GM19193 (cell line): ENCODE results near the gene ATP8B3.

ENCODE experiments used
- POLR2A ChIP-seq: IDR thresholded peaks from 4 replicates; pipeline ENCODE4 v1.6.1; 2011; ENCODE audit not compliant: insufficient read depth, insufficient read length; ENCODE audit errors: extremely low read depth

ATP8B3 gene

GRCh38 chr19:1770866-1771576 lies 41.1 kb downstream of the ATP8B3 start:
- TF ChIP-seq POLR2A: no peak

GRCh38 chr19:1769645-1769985 lies 42.5 kb downstream of the ATP8B3 start:
- no peak for TF ChIP-seq POLR2A

DNA sequence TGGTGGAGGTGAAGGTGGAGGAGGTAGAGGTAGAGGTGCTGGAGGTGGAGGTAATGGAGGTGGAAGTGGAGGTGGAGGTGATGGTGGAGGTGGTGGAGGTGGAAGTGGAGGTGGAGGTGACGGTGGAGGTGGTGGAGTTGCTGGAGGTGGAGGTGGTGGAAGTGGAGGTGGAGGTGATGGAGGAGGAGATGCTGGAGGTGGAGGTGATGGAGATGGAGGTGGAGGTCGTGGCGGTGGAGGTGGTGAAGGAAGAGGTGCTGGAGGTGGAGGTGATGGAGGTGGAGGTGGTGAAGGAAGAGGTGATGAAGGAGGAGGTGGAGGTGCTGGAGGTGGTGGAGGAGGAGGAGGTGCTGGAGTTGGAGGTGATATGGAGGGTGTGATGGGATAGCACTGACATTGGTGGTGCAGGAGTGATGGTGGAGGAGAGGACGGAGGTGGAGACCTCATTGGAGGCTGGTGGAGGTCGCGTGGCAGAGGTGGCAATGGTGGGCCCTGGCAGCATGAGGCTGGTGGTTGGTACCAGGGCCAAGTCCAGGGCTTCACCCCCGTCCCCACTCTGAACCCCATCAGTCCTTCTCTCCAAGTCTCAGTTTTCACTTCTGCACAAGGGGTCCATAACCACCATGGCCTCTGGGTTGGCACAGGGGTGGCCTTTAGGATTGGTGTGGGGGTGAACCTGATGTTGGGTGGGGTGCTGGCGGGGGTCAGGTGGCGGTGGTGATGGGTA lies 43.0 kb downstream of the ATP8B3 start:
- TF ChIP-seq POLR2A: no peak

DNA sequence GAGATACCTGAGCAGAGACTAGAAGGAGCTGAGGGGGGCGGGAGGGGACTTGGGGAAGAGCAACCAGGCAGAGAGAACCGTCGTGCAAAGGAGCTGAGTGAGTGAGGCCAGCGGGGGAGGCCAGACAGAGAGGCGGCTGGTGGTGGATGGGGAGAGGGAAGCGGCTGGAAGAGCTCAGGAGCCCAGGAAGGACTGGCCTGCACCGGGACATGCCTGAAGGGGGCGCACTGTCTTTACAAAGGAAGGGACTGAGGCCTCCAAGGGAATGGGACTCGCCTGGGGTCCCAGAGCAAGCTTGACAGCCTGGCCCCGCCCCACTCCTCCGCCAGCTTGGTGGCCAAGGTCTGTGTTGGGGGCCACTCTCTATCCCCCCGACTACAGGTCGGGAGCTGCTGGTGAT lies 43.8 kb downstream of the ATP8B3 start:
- TF ChIP-seq POLR2A: no peak

- no peak for TF ChIP-seq POLR2A
These were observed 44.6 kb downstream of the ATP8B3 start for GRCh38 chr19:1767464-1767933.

DNA sequence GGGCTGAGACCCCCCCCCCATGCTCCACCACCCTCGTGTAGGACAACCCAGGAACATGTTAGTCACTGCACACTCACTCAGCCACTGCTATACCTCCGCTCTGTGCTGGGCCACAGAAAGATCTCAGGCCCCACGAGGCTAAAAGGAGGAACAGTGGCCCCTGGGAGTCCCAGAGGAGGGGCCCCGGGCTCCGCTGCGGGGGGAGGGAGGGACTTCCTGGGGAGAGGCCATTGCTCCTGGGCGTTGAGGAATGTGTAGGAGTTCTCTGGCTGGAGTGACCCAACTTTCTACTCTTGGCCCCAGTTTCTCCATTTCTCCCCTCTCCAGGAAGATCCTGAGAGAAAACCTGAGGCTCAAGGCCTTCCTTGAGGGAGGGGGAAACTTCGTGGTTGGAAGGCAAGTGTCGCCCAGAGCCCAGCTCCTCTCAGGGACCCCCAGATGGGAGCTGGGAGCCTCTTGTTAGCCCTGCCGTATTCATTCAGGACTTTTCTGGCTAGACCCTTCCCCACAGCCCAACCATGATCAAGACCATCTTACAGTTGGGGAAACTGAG lies 45.2 kb downstream of the ATP8B3 start:
- TF ChIP-seq POLR2A: no peak

DNA sequence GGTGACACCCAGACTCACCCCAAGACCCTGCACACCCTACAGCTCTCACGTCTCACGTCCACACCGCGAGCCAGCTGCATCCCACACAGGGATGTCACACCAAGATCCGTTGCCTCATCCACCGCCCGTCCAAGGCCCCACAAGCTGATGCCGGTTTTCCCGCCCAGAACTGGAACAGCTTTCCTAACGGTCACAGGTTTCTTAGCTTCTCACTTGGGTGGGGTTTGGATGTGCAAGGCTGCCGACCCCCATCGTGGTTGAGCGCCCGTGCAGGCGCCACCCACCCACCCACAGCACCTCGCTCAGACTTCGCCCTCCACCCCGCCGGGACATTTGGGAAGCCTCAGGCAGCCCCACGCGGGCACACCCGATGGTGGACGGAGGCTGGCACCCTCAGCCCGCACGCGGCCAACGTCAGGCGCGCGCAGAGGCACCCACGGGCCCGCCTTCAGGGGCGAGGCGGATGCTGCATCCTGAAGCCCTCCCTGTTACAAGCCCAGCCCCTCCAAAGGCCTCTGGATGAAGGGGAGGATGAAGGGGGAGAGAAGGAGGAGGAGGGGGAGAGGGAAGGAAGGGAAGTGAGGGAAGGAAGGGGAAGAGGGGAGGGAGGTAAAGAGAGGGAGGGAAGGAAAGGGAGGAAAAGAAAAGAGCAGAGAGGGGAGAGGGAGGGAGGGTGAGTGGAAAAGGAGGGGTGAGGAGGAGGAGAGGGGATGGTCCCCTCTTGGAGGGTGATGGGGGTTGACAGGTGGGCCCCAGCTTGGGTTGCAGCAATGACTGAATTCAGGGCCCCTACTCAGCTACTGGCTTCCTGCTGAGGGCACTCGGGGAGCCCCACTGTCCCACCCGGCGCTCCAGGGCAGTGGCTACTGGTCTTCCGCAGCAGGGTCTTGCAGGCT lies 45.9 kb downstream of the ATP8B3 start:
- TF ChIP-seq POLR2A: no peak

DNA sequence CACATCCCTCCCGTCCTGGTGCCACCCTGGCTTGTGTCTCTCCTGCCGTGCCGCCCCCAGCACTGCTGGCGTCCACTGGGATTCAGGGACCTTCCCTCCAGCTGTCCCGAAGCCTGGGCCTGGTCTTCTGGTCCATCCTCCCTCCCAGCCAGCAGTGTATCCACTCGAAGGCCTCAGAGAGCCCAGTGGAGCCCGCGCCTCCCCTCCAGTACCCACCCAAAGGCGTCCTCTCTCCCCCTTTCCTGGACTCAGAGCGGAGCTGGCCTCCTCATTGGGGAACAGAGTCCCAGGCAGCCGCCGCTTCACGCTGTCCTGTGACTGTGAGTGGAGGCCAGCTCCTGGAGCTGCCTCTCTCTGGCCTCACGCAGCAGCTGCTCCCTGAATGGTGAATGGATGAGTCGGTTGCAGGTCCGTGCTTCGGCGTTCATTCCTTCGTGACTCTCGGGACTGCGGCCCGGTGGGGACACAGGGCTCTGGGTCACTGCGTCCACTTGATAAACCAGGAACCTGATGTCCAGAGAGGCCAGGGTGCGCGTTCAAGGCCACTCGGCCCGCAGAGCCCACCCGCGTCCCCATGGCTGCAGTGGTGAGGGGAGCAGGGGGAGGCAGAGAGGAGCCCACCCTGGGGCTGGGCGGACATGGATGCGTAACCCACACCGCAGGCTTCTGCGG lies 46.7 kb downstream of the ATP8B3 start:
- TF ChIP-seq POLR2A: no peak

- no peak for TF ChIP-seq POLR2A
These were observed 47.3 kb downstream of the ATP8B3 start for GRCh38 chr19:1764729-1765128.

GRCh38 chr19:1763648-1764639 lies 48.1 kb downstream of the ATP8B3 start:
- no peak for TF ChIP-seq POLR2A

DNA sequence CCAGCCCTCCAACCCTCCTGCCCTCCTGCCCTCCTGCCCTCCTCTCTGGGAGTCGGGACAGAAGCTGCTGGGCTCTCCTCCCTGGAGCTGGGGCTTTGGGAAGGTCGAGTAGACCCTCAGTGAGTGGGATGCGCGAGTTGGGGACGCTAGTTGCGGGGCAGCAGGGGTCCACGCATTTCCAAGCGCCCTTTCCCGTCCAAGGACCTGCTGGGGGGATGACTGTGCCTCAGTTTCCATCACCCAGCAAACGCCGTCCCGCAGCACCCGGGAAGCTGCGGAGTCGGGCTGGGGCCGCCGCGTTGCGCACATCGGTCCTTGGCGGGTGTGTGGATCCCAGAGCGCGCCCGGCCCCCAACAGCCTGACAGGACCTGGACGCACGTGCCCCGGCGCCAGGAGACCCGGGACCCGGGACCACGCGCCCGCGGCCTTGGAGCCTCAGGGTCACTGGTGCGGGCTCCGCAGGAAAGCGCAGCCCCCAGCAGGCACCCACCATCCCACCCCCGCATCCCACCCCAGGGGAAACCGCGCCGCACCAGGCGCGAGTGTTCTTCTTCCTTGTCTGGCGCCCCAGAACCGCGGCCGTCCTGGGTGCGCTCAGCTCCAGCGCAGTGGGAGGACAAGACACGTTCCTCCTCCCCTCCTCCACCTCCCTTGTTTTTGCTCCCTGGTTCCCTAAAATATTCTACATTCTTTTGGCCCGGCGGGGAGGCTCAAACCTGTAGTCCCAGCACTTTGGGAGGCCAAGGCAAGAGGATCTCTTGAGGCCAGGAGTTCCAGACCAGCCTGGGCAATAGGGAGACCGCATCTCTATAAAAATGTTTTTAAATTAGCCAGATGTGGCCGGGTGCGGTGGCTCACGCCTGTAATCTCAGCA lies 49.6 kb downstream of the ATP8B3 start:
- no peak for TF ChIP-seq POLR2A

DNA sequence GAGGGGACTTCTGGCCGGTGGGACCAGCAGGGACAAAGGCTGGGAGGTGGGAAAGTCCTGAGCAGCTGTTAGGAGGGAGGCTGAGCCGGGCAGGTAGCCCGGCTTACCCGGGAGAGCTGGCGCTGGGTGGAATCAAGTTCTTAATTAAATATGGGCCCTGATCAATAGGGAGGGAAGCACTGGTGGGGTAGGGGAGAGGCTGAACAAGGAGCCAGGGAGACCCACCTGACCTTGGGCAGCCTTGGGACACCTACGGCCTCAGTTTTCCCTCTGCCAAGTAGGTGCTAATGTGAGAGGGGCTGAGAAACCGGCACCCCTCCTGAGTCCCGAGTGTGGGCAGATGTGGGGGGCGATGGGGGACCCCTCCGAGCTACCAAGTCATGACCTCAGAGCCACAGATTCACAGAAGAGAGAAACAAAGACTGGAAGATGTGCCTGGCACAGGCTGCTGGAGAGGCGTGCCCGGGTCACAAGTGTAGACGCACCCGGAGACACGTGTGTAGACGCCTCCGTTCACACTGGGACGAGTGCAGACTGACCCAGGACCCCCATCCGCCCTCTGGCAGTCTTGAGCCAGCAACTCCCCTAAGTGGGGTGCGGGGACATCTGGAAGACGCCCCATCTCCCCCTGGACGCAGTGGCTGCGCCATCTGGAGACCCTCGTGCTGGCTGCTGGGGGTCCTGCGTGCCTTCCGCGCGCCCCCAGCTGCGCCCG lies 50.4 kb downstream of the ATP8B3 start:
- no peak for TF ChIP-seq POLR2A

DNA sequence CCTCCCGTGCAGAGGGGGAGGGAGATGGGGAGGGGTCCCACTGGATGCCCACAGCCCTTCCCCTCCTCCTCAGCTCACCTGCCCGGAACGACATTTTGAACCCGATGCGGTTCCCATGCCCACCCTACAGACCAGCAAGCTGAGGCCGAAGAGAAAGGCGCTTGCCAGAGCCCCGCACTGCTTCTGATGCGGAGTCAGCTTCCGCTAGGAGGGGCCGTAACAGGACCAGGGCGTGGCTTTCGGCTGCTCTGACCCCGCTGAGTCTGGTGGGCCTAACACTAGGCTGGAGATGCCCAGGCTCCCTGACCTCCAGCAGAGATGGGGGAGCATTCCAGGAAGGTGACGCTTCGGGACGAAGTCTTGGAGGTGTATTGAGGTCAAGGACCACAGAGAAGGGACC lies 52.1 kb downstream of the ATP8B3 start:
- TF ChIP-seq POLR2A: no peak
